ENCODE results near the gene CAPN11.
A peak's percentile ranks its signal among the peaks of the same experiment; 100 is the strongest.
"Not testable (repeated sequence)": the region's sequence is repeated elsewhere in the genome, so short reads cannot be mapped to it uniquely, and the experiment has no call there.

CAPN11 gene

GRCh38 chr6:44131892-44132291, 26.7 kb upstream of the CAPN11 start:
- DNase-seq: no peak

GRCh38 chr6:44132476-44132875, 26.1 kb upstream of the CAPN11 start:
- no peak for DNase-seq

DNA sequence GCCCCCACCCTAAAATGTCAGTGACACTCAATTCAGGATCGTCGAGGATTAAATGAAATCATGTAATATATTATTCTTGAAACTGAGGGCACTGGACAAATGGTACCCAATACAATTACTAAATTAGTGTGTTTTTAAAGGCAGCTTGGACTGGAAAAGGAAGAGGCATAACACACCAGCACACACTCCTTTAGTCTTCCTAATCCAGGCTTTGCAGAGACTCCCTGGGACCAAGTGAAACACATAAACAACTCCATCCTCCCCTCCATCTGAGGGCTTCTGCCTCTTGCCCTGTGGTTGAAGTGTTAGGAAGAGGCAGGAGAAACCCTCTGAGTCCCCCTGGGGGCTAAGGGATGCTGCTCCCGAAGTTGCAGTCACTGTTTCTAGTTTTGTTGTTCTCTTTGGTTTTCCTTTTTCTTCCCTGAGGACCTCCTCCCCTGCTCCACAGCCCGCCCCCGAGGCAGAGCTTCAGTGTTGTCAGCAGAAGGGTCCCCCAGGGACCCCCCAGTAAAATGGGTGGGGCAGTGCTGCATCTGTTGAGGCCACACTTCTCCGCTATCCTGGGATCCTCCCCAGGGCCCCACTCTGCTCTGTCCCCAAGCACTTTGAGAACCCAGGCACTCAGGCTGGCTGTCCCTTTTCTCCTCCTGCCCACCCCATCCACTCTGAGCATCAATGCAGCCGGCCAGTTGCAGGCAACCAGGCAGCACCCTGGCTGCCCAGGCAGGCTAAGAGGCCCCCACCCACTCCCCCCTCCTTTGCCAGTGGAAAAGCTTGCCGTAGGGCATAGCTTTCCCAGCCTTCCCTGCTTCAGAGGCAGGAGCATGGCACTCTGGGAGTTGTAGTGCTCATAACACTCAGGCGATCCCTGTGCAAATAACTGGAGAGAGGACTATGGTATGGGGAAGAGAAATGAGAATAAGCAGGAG, 25.4 kb upstream of the CAPN11 start:
- peak in 10 of 14 donors; percentile 7 to 51 (median 34) for DNase-seq

- DNase-seq: no peak
Observed at GRCh38 chr6:44133981-44134711, 24.5 kb upstream of the CAPN11 start.

GRCh38 chr6:44135173-44135758, 23.4 kb upstream of the CAPN11 start:
- no peak for DNase-seq

DNA sequence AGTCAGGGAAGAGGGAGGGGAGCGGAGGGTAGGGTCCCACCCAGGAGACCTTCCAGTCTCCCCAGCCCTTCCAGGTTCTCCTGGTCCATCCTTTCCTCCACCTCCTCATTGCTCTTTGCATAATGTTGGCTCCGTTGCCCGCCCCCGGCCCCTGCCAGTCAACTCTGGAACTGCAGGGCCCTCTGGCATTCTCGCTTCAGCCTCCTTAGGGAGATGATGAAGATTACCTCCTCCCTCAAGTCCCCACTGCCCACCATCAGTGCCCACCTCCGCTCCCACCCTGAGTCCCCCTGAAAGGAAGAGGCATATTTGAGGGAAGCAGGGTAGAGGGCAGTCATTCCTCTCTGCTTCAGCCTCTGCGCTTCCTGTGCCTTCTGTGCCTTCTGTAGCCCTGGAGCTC, 22.7 kb upstream of the CAPN11 start:
- no peak for DNase-seq

GRCh38 chr6:44138717-44139350, 19.8 kb upstream of the CAPN11 start:
- no peak for DNase-seq

DNA sequence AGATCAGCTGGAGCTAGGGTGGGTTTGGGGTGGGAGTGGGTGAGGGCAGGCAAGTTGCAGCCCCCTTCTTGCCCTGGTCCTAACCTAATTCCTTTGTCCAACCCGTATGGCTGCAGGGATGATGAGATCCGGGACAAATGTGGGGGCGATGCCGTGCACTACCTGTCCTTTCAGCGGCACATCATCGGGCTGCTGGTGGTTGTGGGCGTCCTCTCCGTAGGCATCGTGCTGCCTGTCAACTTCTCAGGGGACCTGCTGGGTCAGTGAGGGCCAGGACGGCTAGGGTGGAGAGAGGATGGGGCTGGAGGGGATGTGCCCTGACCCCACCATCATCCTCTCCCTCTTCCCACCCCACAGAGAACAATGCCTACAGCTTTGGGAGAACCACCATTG, 19.3 kb upstream of the CAPN11 start:
- DNase-seq: no peak

- no peak for DNase-seq
Observed at GRCh38 chr6:44142835-44143234, 15.8 kb upstream of the CAPN11 start.

GRCh38 chr6:44143731-44144130, 14.9 kb upstream of the CAPN11 start:
- DNase-seq: no peak

DNA sequence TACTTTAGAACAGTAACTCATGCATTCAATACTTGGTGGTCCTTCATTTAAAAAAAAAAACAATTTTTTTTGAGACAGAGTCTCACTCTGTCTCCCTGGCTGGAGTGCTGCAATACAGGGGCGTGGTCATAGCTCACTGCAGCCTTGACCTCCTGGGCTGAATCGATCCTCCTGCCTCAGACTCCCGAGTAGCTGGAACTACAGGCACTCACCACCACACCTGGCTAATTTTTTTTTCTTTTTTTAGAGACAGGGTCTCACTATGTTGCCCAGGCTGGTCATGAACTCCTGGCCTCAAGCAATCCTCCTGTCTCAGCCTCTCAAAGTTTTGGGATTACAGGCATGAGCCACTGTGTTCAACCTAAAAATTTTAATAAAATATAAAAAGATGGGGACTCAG, 14.1 kb upstream of the CAPN11 start:
- DNase-seq: not testable (repeated sequence)

GRCh38 chr6:44145839-44146238, 12.8 kb upstream of the CAPN11 start:
- DNase-seq: no peak

DNA sequence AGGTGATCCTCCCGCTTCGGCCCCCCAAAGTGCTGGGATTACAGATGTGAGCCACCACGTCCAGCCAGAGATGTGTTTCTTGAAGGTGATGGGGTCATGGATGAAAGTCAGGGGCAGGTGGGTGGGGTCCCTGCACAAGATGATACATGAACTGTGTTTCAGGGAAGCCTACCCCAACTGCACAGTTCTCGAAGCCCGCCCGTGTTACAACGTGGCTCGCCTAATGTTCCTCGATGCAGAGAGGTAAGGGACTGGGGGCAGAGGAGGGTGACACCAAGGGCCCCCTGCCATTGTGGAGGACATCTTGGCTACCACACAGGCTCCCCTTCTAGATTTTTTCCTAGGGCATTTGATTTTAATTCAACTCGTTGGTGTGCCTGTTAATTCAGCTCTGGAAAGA, 11.9 kb upstream of the CAPN11 start:
- no peak for DNase-seq

GRCh38 chr6:44147256-44147655, 11.4 kb upstream of the CAPN11 start:
- DNase-seq: no peak

GRCh38 chr6:44148306-44148705, 10.3 kb upstream of the CAPN11 start:
- no peak for DNase-seq

- DNase-seq: no peak
Observed at GRCh38 chr6:44149369-44150012, 9.1 kb upstream of the CAPN11 start.

GRCh38 chr6:44150317-44150917, 8.2 kb upstream of the CAPN11 start:
- no peak for DNase-seq

- peak in 11 of 14 donors; percentile 6 to 67 (median 30) for DNase-seq
Observed at GRCh38 chr6:44151348-44152108, 7.1 kb upstream of the CAPN11 start.

- DNase-seq: no peak
Observed at GRCh38 chr6:44152109-44152461, 6.5 kb upstream of the CAPN11 start.

GRCh38 chr6:44152533-44152932, 6.1 kb upstream of the CAPN11 start:
- no peak for DNase-seq

GRCh38 chr6:44154067-44154466, 4.6 kb upstream of the CAPN11 start:
- no peak for DNase-seq

Data from C1 segment of cervical spinal cord (tissue), 14 donors.